NCI-H146 treated with DMSO at 0.1 percent for 48 hours (cell line): ENCODE data around the gene CACNB2.

Experiments
- DNase-seq: peaks from one replicate; lab custom pipeline; 2025; ENCODE audit not compliant: unreplicated experiment; lab: John Stamatoyannopoulos, UW

Gene CACNB2

DNA sequence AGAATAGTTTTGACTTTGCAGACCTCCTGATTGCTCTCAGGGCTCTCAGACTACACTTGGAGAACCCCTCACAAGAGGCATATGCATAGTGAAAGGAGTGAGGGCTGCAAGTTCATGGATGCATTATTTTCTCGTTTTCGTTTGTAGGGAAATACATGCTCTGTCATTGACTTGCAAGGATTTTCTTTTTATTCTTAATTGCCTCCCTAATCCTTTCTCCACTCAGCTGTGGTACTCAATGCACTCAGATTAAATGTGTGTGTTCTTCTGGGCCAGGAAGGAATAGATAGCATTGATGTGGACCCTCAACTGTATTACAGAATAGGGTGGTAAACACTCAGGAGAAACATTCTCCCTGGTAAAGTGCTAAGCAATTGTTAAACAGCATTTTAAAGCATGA lies 188.7 kb downstream of the CACNB2 start:
- no peak for DNase-seq

DNA sequence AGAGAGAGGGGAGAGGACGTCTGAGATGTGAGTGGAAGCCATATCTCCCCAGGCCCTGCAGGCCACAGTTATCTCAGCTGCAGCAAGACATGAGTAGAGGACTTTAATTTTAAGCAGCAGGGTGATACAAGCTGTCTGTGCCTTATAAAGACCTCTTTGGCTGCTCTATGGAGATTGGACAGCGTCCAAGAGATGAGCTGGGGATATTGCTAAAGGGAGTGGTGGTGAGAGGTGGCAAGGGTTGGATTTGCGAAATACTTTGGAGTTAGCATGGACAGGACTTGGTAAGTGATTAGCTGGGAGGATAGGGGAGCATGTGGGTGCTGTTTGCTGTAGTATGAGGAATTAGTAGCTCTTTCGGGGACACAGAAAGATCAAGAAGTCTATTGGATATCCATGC lies 191.8 kb downstream of the CACNB2 start:
- DNase-seq: no peak

GRCh38 chr10:18332484-18332883 lies 192.3 kb downstream of the CACNB2 start:
- DNase-seq: no peak

DNA sequence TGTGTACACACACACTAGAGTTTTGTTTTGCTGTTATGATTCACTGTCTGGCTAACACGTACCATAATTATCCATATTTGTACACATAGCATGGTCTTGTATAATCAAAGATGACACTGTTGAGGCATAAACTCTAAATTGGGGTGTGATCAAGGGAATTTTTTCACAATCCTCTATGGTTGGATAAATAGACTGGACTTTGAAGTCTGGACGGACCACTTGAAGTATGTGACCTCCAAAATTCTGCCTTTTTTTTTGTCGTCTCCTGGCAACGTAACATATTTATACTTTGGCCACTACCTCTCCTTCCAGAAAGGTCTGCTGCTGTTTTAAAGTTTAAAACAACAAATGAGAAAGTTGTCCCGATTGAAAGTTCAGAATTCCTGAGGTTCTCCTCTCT lies 193.4 kb downstream of the CACNB2 start:
- no peak for DNase-seq

GRCh38 chr10:18334116-18334867 lies 194.1 kb downstream of the CACNB2 start:
- no peak for DNase-seq

- no peak for DNase-seq
These were observed 200.3 kb downstream of the CACNB2 start for GRCh38 chr10:18340496-18341051.

GRCh38 chr10:18341055-18341454 lies 200.8 kb downstream of the CACNB2 start:
- no peak for DNase-seq

DNA sequence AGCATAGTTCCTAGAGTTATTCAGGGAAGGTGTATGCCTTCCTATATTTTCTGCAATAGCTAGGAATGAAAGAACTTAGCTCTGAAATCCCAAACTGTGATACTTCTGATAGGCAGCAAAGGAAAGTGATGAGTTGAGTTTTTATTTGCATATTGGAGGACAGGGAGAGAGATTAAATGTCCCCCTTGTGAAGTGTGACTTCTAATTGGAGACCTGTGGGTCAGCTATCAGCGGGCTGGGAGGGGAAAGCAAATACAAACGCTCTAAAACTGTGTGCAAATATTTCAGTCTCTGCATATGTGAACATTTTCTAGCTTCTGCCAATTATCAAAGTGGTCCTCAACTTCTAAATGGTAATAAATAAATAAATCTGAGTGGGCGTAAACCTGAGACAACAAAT lies 203.3 kb downstream of the CACNB2 start:
- no peak for DNase-seq

DNA sequence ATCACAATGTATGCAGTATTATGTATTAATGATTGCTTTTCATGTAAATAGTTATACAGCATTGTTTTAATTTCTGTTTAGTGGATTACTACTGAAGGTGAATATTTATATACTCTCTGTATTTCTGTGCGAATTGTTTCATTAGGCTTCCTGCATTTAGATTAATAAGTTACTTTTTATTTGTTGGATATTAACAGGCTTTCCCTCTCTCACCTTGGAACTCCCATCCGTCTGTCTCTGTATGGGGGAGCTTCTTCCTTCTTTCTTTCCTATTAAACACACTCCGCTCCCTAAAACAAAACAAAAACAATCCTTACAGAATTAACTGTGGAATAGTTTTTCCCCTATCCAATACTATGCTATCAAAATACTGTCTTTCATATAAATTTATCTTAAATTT lies 205.1 kb downstream of the CACNB2 start:
- DNase-seq: no peak

DNA sequence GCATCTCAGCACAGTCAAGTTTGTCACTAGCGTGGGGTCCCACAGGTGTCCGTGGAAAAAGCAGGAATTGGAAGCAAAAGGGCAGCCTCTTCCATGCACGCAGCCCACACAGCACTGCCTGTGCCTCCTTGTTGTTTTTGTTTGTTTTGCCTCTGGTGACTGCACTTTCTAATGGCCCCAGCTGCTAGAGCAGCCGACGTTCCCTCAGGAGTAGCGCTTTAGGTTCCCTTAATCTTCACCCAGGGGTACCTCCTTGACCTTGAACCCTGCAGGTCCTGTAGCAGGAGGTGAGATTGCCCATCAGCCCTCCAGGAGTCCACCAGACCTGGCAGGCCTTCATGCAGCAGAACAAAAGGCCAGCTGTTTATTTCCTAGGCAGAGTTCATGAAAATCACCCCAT lies 210.1 kb downstream of the CACNB2 start:
- DNase-seq: peak; percentile 6

- no peak for DNase-seq
These were observed 211.2 kb downstream of the CACNB2 start for GRCh38 chr10:18351421-18351820.

DNA sequence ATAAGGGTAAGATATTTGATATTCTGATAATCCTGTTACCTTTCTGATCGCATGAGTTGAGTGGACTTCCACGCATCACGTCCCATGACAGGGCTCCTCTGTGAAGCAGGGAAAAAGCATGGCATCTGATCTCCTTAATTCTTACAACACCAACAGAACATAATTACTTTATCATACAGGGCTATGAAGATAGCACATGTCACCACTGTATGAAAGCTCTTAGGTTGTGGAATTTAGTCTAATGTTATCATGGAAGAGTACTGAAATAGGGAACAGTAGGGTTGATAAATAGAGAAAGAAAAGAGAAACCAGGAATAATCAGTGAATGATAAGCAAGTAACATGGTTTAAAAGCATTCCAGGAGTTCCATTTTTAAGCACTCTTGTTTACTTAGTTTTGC lies 212.0 kb downstream of the CACNB2 start:
- no peak for DNase-seq

DNA sequence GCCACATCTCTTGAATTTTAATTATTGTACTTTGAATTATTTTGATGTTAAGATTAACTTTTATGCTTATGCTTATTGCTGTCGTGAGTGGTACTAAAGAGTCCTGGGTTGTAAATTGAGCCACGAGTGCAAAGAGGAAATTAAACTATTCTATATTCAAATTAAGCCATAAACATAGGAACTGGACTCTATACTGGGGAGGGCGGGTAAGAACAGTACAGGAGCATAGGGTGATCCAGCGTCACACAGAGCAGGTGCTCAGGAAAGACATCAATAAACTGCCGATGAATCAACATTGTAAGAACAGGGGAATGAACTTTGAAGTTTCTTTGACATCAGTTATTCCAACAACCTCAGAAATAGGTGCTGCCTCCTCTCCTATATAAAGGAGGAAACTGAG lies 219.6 kb downstream of the CACNB2 start:
- DNase-seq: no peak

GRCh38 chr10:18362892-18363291 lies 222.7 kb downstream of the CACNB2 start:
- no peak for DNase-seq

DNA sequence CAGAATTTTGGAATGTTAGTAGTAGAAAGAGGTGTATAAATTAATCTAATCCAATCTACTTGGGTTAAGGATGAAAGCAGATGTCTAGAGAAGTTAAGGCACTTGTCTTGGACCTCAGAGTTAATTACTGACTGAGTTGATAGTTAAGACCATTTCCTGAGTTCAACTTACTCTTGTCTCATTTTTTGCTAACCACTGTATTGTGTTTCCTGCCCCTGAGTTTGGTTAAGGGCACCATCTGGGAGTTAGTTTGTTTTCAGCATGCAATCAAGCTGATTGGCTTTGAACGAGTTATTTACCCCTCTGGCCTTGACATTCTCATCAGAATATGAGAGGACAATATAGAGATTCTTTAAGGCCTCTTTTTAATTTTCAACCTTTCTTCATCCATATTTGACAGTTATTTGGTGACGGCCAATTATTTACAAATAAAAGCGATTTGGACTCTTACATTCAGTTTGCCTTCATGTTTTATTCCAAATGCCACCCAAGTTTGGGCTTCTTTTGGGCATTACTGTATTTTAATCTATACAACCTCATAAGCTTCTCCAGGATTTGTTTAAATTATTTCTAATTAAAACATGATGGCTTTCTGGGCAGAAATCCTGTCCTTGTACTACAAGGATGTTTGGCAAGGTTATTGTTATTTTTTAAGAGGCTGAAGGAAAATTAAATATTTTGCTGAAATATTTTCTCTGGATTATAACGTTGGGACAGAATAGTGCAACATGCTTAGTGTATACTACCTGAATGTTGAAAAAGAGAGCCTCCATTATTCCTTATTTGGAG lies 225.0 kb downstream of the CACNB2 start:
- no peak for DNase-seq

GRCh38 chr10:18367840-18368239 lies 227.6 kb downstream of the CACNB2 start:
- DNase-seq: no peak

DNA sequence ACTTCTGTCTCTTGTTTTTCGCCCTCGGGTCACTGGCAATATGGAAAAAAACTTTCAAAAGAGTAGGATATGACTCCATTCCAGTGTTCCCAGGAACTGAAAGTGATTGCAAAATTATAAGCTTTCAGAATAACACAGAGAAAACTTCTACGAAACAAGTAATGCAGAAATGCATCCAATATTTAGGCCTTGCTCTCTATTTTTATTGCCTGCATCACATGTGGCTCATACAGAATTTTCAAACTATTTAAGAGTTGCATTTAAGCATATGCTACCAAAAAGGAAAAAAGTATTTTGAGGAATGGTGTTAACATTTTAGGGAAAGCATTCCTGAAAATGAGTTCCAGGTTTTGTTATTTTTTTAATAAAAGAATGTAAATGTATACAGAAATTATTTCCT lies 228.0 kb downstream of the CACNB2 start:
- no peak for DNase-seq

DNA sequence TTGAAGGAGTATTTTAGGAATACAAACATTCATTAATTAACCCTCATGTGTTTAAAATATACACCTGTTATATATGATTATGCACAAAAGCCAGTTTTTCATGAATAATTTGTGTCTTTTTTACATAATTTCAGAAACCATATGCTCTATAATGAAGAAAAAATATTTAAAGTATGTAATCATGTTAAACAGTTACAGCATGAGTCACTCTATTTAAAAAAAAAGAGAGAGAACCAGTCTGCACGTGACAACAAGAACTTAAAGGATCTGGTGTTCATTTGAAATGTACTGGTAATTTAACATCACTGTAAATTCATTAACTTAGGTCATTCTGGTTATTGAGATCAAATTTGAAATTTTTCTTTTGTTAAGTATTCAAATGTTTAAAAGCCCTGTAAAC lies 228.5 kb downstream of the CACNB2 start:
- no peak for DNase-seq

- no peak for DNase-seq
These were observed 229.7 kb downstream of the CACNB2 start for GRCh38 chr10:18369859-18370473.

- no peak for DNase-seq
These were observed 236.4 kb downstream of the CACNB2 start for GRCh38 chr10:18376650-18377049.

DNA sequence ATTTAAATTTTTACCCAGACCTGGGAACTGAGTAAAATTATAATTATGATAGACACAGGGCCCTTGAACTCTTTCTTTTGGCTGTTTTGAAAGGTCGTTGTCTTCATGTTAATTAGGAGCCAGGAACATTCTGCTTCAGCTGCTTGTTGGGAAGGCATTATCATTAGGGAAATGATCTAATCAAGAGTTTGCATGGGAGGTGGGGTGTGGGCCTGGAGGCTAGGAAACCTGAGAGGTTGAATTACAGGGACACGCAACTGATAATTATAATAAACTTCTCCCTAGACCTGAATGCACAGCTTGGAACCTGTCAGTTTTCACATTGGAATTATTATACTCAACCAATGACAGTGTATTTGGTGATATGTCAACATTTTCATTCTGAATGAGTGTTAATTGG lies 237.7 kb downstream of the CACNB2 start:
- DNase-seq: no peak

DNA sequence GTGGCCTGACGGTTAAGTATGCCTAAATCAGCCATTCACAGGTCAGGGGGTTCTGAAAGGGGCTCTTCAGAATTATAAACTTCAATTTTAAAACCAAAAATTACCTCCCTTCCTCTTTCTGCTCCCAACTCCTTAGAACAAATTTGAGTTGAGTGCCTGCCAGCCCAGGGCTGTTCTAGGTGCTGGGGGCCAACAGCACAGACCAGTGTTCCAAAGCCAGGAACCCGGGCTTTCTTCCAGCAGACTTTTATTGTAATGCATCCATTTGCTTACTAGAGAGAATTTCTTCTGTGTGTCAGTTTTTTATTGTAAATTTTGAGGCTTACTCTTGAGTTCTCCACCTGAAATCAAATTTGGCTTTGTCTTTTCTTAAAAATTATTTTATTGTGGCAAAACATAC lies 238.5 kb downstream of the CACNB2 start:
- no peak for DNase-seq
